ENCODE measurements around the gene COL5A2. TPM values are rescaled to one million over a fixed set of nuclear protein-coding genes. Genes with fewer than 3 reads are reported as not detected.

Gene COL5A2
- total RNA-seq, 1 donor from 2014 or later: 29.8 TPM

DNA sequence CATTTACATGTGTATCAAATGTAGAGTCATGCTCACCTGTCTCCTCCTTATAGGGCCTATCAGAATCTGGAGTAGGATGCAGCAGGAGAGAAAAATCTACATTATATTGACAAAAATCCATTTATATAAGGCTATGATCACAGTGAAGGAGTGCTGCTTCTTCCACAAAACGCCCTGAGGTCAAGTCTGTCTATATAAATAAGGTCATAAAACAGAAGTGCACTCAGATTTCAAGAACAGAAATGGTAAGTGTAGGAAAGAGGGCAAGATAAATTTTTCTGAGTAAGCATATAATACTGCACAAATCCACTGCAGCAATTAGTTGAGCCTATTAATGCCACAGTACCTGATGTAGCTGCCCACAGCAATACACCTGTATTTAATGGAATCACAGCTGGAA is 51.8 kb downstream of the COL5A2 start:
- intact Hi-C loops (cut with DNase I): no loop called here
- H3K4me3 ChIP-seq: no peak overlapping the region
- no peak for ATAC-seq
- no peaks in the 10 kb centered on the region for H3K9me3 ChIP-seq
- H3K36me3 ChIP-seq: no peaks in the 10 kb centered on the region
- no peak for DNase-seq
- no peak overlapping the region for H3K27ac ChIP-seq
- H3K4me1 ChIP-seq: no peaks in the 10 kb centered on the region
- no peaks in the 10 kb centered on the region for H3K27me3 ChIP-seq
- TF ChIP-seq, protein P1, sequence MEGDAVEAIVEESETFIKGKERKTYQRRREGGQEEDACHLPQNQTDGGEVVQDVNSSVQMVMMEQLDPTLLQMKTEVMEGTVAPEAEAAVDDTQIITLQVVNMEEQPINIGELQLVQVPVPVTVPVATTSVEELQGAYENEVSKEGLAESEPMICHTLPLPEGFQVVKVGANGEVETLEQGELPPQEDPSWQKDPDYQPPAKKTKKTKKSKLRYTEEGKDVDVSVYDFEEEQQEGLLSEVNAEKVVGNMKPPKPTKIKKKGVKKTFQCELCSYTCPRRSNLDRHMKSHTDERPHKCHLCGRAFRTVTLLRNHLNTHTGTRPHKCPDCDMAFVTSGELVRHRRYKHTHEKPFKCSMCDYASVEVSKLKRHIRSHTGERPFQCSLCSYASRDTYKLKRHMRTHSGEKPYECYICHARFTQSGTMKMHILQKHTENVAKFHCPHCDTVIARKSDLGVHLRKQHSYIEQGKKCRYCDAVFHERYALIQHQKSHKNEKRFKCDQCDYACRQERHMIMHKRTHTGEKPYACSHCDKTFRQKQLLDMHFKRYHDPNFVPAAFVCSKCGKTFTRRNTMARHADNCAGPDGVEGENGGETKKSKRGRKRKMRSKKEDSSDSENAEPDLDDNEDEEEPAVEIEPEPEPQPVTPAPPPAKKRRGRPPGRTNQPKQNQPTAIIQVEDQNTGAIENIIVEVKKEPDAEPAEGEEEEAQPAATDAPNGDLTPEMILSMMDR (IDR thresholded peaks at IDR 0.05): no peak

DNA sequence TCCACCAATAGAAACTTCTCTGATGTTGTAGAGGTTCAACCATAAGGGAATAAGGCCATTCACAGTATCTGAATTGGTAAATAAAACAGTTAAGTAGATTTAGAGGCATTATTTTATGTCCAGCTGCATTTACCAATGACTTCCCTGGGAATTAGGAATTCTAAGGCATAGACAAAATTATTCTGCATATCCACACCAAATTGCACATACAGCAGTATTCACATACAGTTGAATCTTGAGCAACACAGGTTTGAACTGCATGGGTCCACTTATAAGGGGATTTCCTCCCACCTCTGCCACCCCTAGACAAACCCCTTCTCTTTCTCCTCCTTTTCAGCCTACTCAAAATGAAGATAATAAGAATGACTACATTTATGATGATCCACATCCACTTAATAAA is 54.4 kb downstream of the COL5A2 start:
- Histone ChIP-seq H3K36me3 (no peaks in the 10 kb centered on the region), H3K9me3 (no peaks in the 10 kb centered on the region), H3K4me3 (no peak overlapping the region), H3K4me1 (no peaks in the 10 kb centered on the region), H3K27ac (no peak overlapping the region), H3K27me3 (no peaks in the 10 kb centered on the region)
- DNase-seq (no peak), ATAC-seq (no peak)
- TF ChIP-seq, protein P1 (IDR thresholded peaks at IDR 0.05): no peak
- intact Hi-C loops (cut with DNase I): no loop called here

DNA sequence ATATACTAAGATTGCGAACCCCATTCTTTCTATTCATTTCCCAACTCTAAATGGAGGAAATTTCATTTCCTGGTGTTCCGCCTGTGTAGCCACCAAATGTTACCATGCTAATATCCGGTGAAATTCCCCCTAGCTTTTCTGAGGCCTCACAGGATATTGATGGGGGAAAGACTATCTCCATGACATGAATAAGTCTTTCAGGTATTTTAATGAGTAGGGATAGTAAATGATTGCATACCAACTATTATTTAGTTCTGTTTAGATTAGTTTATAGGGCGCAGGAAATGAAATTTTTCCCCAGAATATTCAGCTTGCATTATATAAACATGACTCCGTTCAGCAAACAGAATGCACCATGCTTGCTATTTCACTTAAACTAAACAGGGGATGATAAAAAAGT is 55.4 kb downstream of the COL5A2 start:
- DNase-seq (no peak), ATAC-seq (no peak)
- no peaks in the 10 kb centered on the region for H3K27me3 ChIP-seq
- H3K36me3 ChIP-seq: no peaks in the 10 kb centered on the region
- H3K27ac ChIP-seq: no peak overlapping the region
- intact Hi-C loops (cut with DNase I): no loop called here
- no peaks in the 10 kb centered on the region for H3K4me1 ChIP-seq
- H3K4me3 ChIP-seq: no peak overlapping the region
- H3K9me3 ChIP-seq: no peaks in the 10 kb centered on the region
- TF ChIP-seq, protein P1 (IDR thresholded peaks at IDR 0.05): no peak

DNA sequence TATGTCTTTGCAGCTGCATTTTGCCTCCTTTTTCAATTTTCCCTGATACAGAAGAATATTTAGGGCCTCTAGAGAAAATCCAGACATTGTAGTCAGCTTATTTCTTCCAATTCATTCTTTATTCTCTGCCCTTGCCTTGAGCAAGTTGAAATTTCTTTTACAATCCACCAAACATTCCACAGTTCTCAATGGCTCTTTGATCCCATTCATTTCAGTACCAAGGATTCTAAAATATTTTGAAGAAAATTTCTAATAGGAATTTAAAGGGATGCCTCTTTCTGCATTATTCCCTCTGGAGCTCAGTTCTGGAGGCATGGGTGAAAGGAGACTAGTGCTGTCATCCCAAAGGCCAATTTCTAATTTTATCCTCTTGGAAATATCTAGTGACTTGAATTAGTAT is 61.2 kb downstream of the COL5A2 start:
- intact Hi-C loops (cut with DNase I): no loop called here
- no peak overlapping the region for H3K27ac ChIP-seq
- H3K27me3 ChIP-seq: no peaks in the 10 kb centered on the region
- H3K4me3 ChIP-seq: no peak overlapping the region
- no peaks in the 10 kb centered on the region for H3K4me1 ChIP-seq
- TF ChIP-seq, protein P1 (IDR thresholded peaks at IDR 0.05): no peak
- H3K9me3 ChIP-seq: no peaks in the 10 kb centered on the region
- DNase-seq (no peak), ATAC-seq (no peak)
- H3K36me3 ChIP-seq: no peaks in the 10 kb centered on the region

DNA sequence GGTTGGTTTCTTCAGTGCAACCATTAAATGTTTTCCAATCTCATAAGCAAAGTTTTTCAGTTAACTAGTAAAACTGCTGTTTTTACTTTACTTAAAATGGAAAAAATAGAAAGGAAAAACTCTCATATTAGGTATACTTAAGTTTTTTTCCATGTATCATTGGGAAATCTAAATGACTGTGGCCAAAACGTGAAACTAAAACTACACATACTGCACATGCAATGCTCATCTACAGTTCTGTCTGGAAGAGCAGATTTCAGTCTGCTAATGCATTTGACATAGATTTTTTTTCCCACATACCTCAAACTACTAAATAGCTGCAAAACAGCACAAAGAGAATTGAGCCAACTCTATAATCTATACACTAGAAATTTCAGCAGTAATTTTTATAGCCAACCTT is 62.6 kb downstream of the COL5A2 start:
- no peak for DNase-seq
- no peak overlapping the region for H3K4me3 ChIP-seq
- intact Hi-C loops (cut with DNase I): no loop called here
- ATAC-seq: no peak
- no peaks in the 10 kb centered on the region for H3K36me3 ChIP-seq
- no peaks in the 10 kb centered on the region for H3K4me1 ChIP-seq
- no peak overlapping the region for H3K27ac ChIP-seq
- no peaks in the 10 kb centered on the region for H3K27me3 ChIP-seq
- TF ChIP-seq, protein P1 (IDR thresholded peaks at IDR 0.05): no peak
- H3K9me3 ChIP-seq: no peaks in the 10 kb centered on the region

DNA sequence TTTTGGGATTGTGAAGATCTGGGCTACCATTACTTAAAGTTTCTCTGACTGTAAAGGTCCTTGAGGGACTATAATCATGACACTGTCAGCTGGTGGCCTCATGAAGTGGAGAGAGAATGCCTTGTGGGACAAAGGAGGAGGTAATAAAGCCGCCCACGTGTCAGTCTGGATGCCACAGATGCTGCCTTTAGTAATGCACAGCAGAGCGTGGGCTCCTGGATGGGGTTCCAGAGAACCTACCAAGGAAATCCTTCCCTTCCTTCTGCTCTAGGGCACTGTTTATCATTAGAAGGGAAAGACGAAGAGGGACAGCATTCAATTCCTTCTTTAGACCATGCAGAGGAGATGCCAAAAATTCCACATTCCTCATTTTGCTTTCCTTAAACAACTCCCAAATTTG is 63.5 kb downstream of the COL5A2 start:
- DNase-seq: no peak
- Histone ChIP-seq H3K36me3 (no peaks in the 10 kb centered on the region), H3K4me1 (no peaks in the 10 kb centered on the region), H3K4me3 (no peak overlapping the region), H3K27me3 (no peaks in the 10 kb centered on the region), H3K9me3 (no peaks in the 10 kb centered on the region), H3K27ac (no peak overlapping the region)
- ATAC-seq: no peak
- TF ChIP-seq, protein P1 (IDR thresholded peaks at IDR 0.05): no peak
- intact Hi-C loops (cut with DNase I): no loop called here

All from upper lobe of right lung (tissue), 1 donor.